AG10803 (cell line): ENCODE measurements around the gene PRRG2.
"Not testable (repeated sequence)": the region's sequence is repeated elsewhere in the genome, so short reads cannot be mapped to it uniquely, and the experiment has no call there.

Experiments
- DNase-seq: peaks from one replicate; pipeline ENCODE4 v3.0.0; 2010; ENCODE audit warnings: low read depth
- H3K4me3 ChIP-seq: 2 replicates; pipeline ENCODE4 v1.5.1; 2011; ENCODE audit warnings: mild to moderate bottlenecking, low read length, control low read depth
- CTCF ChIP-seq: conservative IDR thresholded peaks from 2 replicates; pipeline ENCODE4 v1.5.1; 2011; ENCODE audit warnings: mild to moderate bottlenecking, low read length, control low read depth, inconsistent platforms

The PRRG2 gene

GRCh38 chr19:49614096-49614833 lies 33.1 kb downstream of the PRRG2 start:
- peak; percentile 74 for DNase-seq
- H3K4me3 ChIP-seq = no peak overlapping the region
- no peak for TF ChIP-seq CTCF

- no peak for TF ChIP-seq CTCF
- no peak for DNase-seq
- no peak overlapping the region for H3K4me3 ChIP-seq
Observed at GRCh38 chr19:49615861-49616260, 34.7 kb downstream of the PRRG2 start.

- H3K4me3 ChIP-seq = no peak overlapping the region
- TF ChIP-seq CTCF = no peak
- DNase-seq = no peak
Observed at GRCh38 chr19:49616532-49616931, 35.4 kb downstream of the PRRG2 start.

GRCh38 chr19:49616945-49617344 lies 35.8 kb downstream of the PRRG2 start:
- no peak for TF ChIP-seq CTCF
- no peak overlapping the region for H3K4me3 ChIP-seq
- no peak for DNase-seq

- H3K4me3 ChIP-seq, DNase-seq: not testable (repeated sequence)
Observed at GRCh38 chr19:49617860-49618259, 36.7 kb downstream of the PRRG2 start.

GRCh38 chr19:49624967-49625910 lies 44.1 kb downstream of the PRRG2 start:
- DNase-seq = no peak
- H3K4me3 ChIP-seq = no peak overlapping the region
- TF ChIP-seq CTCF = no peak

- no peak overlapping the region for H3K4me3 ChIP-seq
- no peak for DNase-seq
- TF ChIP-seq CTCF = no peak
Observed at GRCh38 chr19:49626226-49626625, 45.1 kb downstream of the PRRG2 start.
